IPS-18a (cell line): Measurements from ENCODE around the gene DCBLD2.

ENCODE experiments used
- H3K27ac ChIP-seq: one replicate; pipeline ENCODE4 v1.5.1; 2013; ENCODE audit warnings: low read length
- H3K27me3 ChIP-seq: one replicate; pipeline ENCODE4 v1.6.1; 2013; ENCODE audit warnings: mild to moderate bottlenecking, low read length; ENCODE audit not compliant: control insufficient read depth, insufficient read depth
- H3K36me3 ChIP-seq: one replicate; pipeline ENCODE4 v1.6.1; 2013; ENCODE audit warnings: low read depth, low read length; ENCODE audit not compliant: control insufficient read depth
- H3K4me1 ChIP-seq: one replicate; pipeline ENCODE4 v1.6.1; 2013; ENCODE audit warnings: low read depth, low read length; ENCODE audit not compliant: control insufficient read depth
- H3K4me3 ChIP-seq: one replicate; pipeline ENCODE4 v1.5.1; 2013; ENCODE audit warnings: low read length
- H3K9ac ChIP-seq: one replicate; pipeline ENCODE4 v1.6.1; 2013; ENCODE audit warnings: mild to moderate bottlenecking, low read length, moderate library complexity
- H3K9me3 ChIP-seq: one replicate; pipeline ENCODE4 v1.6.1; 2013; ENCODE audit warnings: low read depth, low read length; ENCODE audit not compliant: control insufficient read depth

DCBLD2 gene

DNA sequence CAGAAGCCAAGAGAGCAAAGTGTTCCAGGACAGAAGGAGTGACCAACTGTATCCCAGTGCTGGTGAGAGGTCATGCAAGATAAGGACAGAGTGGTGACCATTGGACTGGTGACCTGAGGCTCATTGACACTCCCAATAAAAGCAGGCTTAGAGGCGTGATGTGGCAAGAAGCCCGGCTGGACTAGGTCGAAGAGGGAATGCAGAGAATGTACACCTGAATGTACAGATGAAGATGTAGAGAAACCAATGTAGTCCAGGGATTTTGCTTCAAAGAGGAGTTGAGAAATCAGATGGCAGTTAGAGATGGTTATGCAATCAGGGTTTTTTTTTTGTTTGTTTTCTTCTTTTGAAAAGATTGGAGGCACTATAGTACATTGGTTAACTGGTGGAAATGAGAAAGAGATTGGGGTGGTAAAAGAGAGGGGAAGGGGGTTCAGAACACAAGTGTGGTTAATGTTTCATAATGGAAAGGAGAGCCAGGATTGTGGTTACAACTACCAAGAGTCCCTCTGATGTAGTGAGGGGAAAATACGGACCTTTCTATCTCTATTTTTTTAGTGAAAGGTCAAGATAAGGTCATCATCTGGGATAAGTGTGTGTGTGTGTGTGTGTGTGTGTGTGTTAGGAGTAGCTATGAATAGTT lies 115.0 kb downstream of the DCBLD2 start:
- H3K27ac ChIP-seq, result no peak overlapping the region

DNA sequence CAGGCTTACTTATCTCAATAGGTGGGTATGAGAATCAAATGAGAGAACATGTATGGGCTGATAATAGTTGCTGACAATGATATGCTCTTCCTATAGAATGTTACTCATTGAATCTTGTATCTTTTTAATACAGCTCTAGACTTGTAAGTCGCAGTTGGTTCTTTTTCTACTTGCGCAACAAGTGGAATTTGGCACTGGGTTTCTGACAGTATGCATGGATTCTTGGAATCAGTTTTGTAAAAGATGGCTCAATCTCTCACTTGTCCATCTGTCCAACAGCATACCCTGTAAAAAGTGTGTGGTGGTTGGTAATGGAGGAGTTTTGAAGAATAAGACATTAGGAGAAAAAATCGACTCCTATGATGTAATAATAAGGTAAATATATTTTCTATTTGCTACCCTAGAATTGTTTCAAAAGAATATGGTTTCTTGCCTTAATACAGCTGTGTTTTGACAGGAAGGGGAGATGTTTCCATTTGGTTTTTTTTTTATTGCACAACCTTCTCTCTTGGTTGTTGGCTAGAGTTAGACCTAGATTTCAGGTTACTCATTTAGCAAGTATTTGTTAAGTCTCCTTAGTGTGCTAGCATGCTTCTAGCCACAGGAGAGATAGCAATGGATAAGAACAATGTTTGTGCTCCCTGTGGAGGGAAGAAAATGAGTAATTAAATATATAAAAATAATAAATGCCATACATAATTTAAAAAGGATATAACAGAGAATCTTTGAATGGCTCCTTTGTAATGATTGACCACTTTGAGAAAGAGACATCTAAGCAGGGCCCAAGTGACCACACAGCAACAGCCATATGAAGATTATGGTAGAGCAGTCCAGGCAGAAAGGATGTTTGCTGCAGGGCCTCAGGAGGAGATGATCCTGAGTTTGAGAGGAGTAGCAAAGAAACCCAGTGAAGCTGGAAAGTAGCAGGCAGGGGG lies 116.6 kb downstream of the DCBLD2 start:
- Histone ChIP-seq H3K9ac (no peak overlapping the region), H3K27ac (no peak overlapping the region), H3K27me3 (no peaks in the 10 kb centered on the region), H3K9me3 (no peaks in the 10 kb centered on the region), H3K4me3 (no peak overlapping the region), H3K36me3 (no peaks in the 10 kb centered on the region), H3K4me1 (no peaks in the 10 kb centered on the region)

More for the DNA sequence above, 115.0 kb downstream of the DCBLD2 start:
- H3K4me3 ChIP-seq, result no peak overlapping the region
- no peaks in the 10 kb centered on the region for H3K36me3 ChIP-seq
- no peaks in the 10 kb centered on the region for H3K4me1 ChIP-seq
- H3K9ac ChIP-seq, result no peak overlapping the region
- H3K9me3 ChIP-seq, result no peaks in the 10 kb centered on the region
- H3K27me3 ChIP-seq, result no peaks in the 10 kb centered on the region

DNA sequence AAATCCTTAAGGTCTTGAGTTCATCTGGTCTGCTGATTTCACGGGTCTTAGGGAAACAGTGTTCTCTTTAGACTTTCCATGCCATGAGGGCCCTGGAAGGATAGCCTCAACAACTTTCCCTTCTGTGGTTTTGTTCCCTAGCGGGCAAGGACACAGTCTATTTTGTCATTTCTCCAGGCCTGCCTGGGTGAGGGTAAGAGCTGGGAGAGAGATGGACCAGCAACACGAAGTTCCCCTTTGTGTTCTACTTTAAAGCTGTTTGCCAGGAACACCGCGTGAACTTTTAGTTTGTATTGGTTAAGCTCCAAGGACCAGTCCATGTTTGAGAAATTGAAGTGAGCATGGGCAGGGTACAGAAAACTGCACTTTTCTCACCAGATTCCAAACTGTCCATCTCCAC lies 117.5 kb downstream of the DCBLD2 start:
- Histone ChIP-seq H3K9me3 (no peaks in the 10 kb centered on the region), H3K4me3 (no peak overlapping the region), H3K4me1 (no peaks in the 10 kb centered on the region), H3K27me3 (no peaks in the 10 kb centered on the region), H3K36me3 (no peaks in the 10 kb centered on the region), H3K9ac (no peak overlapping the region), H3K27ac (no peak overlapping the region)

DNA sequence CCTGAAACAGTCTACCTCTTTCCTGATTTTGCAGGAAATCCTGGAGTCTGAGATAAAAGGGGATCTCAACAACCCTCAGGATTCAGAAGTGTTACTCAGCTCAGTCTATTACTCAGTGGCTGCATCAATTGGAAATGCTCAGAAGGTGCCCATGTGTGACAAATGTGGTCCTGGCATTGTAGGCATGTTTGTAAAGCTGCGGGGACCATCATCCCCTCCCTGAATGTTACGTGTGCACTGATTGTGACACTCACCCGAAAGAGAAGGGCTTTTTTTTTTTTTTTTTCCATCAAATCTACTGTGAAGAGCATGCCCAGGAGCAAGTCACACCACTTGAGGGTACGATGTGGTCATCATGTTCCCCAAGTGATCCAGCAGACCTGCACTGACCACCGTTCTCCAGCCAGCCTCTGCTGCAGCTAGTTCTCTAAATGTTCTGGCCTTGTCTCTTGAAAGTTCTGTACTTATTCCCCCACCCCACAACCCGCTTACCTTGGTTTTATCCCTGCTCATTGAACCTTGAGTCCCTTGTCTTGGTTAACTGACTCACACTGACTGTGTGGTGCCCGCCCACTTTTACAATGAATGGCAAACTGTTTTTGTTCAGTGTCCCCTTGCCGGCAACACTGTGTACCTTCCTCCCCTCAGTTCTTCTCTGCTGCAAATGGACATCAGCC lies 118.5 kb downstream of the DCBLD2 start:
- no peak overlapping the region for H3K4me3 ChIP-seq
- H3K9me3 ChIP-seq, result no peaks in the 10 kb centered on the region
- H3K36me3 ChIP-seq, result peaks cover 4% of the 10 kb centered on the region
- H3K27ac ChIP-seq, result no peak overlapping the region
- no peaks in the 10 kb centered on the region for H3K4me1 ChIP-seq
- H3K27me3 ChIP-seq, result no peaks in the 10 kb centered on the region
- H3K9ac ChIP-seq, result no peak overlapping the region

DNA sequence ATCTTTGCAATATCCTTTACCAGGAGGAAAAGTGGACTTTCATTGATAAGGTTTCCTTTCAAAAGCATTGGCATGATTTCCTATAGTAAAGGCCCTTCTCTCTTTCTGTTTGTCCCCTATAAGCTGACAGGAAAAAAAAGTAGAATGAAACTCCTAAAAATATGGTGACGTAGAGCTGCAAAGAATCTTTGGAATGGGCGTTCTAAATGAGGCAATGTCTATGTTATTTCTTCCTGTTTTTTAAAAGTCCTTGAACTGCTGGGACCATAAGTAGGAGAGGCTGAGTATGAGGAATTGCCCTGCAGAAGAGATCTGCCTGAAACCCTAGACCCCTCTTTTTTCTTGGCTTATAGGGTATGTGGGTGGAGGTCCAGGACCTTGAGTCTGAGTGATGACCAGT lies 121.2 kb downstream of the DCBLD2 start:
- no peaks in the 10 kb centered on the region for H3K27me3 ChIP-seq
- no peaks in the 10 kb centered on the region for H3K4me1 ChIP-seq
- H3K9ac ChIP-seq, result no peak overlapping the region
- H3K4me3 ChIP-seq, result no peak overlapping the region
- peaks cover 4% of the 10 kb centered on the region for H3K36me3 ChIP-seq
- no peaks in the 10 kb centered on the region for H3K9me3 ChIP-seq
- no peak overlapping the region for H3K27ac ChIP-seq

DNA sequence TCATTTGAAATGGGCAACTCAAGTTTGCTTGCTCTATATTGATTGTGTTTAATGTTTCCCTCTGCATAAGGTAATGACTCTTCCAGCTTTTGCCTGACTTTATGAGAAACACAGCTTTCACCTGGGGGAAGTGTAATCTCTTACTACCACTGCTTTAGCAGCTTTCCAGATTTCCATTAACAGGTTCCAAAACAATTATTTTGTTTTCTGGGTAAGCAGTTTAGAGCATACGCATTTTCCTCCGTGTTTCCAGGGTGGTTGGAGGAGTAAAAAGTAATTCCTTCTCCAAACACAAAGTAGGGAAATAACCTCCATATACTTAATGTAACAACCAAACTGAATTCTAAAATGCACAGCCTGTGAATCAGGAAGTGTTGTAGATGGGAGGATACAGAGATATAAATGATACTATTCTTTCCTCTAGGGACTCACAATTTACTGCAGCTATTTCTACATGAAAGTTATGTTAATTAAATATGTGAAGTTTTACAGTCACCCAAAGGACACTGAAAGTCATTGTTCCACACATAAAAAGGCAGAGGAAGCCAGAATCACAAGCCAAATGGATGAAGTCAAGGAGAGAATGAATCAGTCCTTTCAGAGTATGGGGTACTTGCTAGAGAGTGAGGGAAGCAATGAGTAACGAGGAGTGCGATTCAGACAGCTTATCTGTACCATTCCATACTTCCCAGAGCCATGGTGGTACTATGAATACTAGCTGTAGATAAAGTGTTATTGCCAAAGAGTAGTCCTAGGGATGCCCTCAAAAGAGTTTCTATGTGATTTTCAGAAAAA lies 121.8 kb downstream of the DCBLD2 start:
- Histone ChIP-seq H3K4me3 (no peak overlapping the region), H3K27ac (no peak overlapping the region), H3K4me1 (no peaks in the 10 kb centered on the region), H3K27me3 (no peaks in the 10 kb centered on the region), H3K9ac (no peak overlapping the region), H3K36me3 (peaks cover 4% of the 10 kb centered on the region), H3K9me3 (no peaks in the 10 kb centered on the region)

DNA sequence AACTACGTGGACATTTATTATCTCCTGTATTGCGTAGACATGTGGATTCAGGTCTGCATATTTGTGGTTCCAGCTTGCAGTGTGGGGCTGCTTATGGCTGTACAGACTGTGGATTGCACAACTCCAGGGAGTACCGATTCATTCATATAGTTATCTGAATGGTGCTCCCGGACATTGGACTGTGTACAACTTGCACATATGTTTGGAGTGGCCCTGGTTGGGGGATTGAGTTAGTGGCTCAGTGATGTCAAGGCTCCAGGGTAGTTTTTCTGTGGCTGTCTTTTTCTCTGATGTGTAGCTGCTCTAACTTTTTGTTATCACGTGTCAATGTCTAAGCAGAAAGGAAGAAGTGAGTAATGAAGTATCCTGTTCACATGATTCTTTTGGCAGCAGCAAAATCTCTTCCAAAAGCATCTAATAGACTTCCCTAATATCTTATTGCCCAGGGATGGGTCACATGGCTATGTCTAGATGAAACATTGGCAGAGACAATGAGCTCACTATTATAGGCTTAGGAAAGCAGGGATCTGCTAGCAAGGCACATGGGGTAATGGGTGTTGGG lies 122.6 kb downstream of the DCBLD2 start:
- Histone ChIP-seq H3K27ac (no peak overlapping the region), H3K27me3 (no peaks in the 10 kb centered on the region), H3K9me3 (no peaks in the 10 kb centered on the region), H3K36me3 (peaks cover 4% of the 10 kb centered on the region), H3K4me3 (no peak overlapping the region), H3K4me1 (no peaks in the 10 kb centered on the region), H3K9ac (no peak overlapping the region)

DNA sequence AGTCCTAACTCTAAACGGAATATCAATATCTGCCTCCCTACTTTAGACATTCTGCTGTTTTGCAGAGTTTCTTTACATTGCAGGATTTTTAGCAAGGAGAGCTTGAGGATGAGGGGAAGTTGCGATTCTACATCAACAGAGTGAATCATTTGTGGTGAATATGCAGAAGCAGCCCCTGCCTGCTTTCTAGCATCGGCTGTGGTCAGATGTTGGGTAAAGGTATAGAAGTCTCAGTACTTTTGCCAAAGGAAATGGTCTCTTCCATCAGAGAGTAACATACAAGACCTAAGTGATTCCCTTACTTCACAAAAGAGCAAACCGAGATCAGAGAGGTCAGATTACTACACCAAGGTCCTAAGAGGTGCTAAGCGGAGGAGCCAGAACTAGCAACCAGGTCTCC lies 123.1 kb downstream of the DCBLD2 start:
- Histone ChIP-seq H3K27ac (no peak overlapping the region), H3K9me3 (no peaks in the 10 kb centered on the region), H3K4me1 (no peaks in the 10 kb centered on the region), H3K4me3 (no peak overlapping the region), H3K27me3 (no peaks in the 10 kb centered on the region), H3K36me3 (peaks cover 4% of the 10 kb centered on the region), H3K9ac (no peak overlapping the region)

DNA sequence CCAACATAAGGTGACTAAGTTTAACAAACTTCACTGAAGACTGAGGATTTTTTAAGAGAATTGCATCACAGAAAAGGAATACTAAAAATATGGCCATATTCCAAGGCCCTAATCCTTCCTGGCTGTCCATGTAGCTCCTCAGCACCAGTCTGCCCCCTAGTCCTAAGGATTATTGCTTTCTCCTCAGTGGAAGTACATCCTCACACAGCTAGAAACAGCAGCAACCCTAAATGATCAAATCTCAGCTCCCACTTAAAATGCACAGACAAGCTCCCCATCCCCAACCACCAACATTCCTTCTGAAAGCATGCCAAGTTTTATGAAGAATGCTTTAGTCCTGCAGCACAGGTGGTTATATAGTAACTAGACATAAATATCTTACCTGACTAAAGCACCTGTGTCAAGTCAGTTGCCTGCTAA lies 123.7 kb downstream of the DCBLD2 start:
- no peaks in the 10 kb centered on the region for H3K9me3 ChIP-seq
- H3K36me3 ChIP-seq, result peaks cover 4% of the 10 kb centered on the region
- H3K4me3 ChIP-seq, result no peak overlapping the region
- H3K9ac ChIP-seq, result no peak overlapping the region
- no peak overlapping the region for H3K27ac ChIP-seq
- H3K4me1 ChIP-seq, result no peaks in the 10 kb centered on the region
- H3K27me3 ChIP-seq, result no peaks in the 10 kb centered on the region

DNA sequence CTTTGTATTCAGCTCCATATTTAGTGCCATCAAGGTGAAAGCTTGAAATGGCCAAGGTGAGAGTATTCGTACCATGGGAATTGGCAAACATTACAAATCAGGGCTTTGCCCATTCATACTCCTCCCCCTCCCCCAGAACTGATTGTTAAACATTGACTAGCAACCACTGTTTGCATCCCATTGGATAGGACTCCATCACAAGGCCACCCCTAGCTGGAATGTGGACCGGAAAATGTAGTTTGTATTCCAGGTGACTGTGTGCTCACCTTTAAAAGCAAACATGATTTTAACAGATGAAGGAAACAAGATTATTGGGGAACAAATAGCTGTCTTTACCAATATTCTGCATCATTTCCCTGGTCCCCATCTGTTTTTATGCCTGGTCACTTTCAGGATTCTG lies 124.2 kb downstream of the DCBLD2 start:
- Histone ChIP-seq H3K4me3 (no peak overlapping the region), H3K27me3 (no peaks in the 10 kb centered on the region), H3K36me3 (peaks cover 4% of the 10 kb centered on the region), H3K9me3 (no peaks in the 10 kb centered on the region), H3K9ac (no peak overlapping the region), H3K4me1 (no peaks in the 10 kb centered on the region), H3K27ac (no peak overlapping the region)

DNA sequence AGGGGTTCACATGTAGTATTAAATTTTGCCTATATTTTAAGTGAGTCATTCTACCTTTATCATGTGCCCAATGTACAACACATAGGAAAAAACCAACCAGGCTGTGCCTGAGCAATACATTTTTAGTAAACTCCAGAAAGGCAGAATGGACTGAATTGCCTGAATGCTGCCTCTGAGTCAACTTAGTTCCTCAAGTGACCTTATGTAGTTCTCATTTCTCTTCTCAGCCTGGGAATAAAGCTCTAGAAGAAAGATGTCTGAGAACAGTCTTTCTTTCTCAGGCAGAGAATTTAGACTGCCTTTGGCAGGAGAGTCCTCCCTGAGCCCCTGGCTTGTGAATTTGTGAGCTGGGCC lies 125.4 kb downstream of the DCBLD2 start:
- peaks cover 4% of the 10 kb centered on the region for H3K36me3 ChIP-seq
- no peak overlapping the region for H3K4me3 ChIP-seq
- no peaks in the 10 kb centered on the region for H3K27me3 ChIP-seq
- H3K9ac ChIP-seq, result no peak overlapping the region
- H3K27ac ChIP-seq, result no peak overlapping the region
- no peaks in the 10 kb centered on the region for H3K4me1 ChIP-seq
- no peaks in the 10 kb centered on the region for H3K9me3 ChIP-seq
